ENCODE results near the gene ACVR2B.

Gene ACVR2B

GRCh38 chr3:38458796-38459498, 5.3 kb downstream of the ACVR2B start:
- DNase-seq, result no peak

DNA sequence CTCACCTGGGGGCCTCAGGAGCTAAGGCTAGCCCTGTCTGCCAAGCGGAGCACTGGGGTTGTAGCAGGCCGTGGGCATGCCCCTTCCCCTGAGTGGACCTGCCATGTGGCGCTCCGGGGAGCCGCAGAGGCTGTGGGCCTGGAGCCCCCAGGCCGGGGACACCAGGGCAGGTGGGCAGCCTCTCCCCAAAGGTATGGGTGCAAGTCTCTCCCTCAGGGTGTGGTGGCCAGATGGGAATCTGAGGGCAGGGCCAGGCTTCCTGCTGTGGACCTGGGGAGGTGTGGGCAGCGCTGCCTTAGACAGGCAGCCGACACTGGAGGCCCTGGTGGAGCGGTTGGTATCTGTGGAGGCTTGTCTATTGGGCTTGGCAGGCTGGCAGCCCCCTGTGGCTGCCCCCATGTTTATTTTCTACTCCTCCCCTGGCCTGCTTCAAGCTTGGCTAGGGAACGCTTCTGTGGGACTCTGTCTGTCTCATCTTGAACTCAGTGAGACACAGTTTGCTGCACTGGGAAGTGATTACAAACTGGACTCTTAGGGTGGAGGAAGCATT, 5.9 kb downstream of the ACVR2B start:
- no peak for DNase-seq

- DNase-seq, result no peak
Observed at GRCh38 chr3:38460377-38461270, 6.9 kb downstream of the ACVR2B start.

DNA sequence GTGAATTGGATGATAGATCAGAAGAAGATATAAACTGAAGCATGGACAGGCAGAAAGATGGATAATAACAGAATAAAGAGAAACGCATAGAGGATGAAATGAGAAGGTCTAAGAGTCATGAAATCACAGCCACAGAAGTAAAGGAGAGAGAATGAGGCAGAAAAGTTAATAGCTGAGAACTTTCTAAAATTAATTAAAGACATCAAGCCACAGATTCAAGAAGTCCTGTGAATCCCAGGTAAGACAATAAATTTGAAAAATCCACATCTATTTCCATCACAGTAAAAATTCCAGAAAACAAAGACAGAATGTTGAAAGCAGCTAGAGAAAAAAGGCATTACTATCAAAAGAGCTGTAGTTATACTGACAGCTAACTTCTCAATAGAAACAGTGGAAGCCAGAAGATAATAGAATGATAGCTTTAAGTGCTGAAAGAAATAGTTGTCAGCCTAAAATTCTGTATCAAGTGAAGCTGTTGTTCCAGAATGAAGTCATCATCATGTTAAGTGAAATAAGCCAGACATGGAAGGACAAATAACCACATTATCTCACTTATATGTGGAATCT, 12.0 kb downstream of the ACVR2B start:
- DNase-seq, result no peak

GRCh38 chr3:38468765-38469164, 15.1 kb downstream of the ACVR2B start:
- no peak for DNase-seq

- DNase-seq, result no peak
Observed at GRCh38 chr3:38469852-38470251, 16.2 kb downstream of the ACVR2B start.

DNA sequence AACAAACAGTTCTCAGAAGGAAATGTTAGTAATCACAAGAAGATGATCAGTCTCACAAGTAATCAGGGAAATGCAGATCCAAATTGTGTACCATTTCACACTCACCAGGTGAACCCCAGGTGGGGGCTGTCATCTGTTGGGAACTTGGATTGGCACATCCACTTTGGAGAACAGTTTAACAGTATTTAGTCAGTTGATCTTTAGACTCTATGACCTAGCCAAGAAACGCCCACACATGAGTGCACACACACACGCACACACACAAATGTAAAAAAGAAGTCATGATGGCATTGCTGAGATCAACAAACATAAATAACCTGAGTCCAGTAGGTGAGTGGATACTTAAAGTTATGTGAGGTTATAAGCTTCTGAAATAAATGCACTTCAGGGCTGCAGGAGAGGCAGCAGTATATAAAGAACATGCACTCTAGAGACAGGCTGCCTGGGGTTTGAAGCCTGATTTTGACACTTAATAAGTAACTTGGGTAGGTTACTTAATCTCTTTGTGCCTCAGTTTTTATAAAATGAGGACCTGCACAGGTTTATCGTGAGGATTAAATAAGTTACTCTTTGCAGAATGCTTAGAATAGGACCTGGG, 17.7 kb downstream of the ACVR2B start:
- DNase-seq, result no peak

- DNase-seq, result no peak
Observed at GRCh38 chr3:38472342-38472741, 18.7 kb downstream of the ACVR2B start.

- no peak for DNase-seq
Observed at GRCh38 chr3:38473229-38473628, 19.5 kb downstream of the ACVR2B start.

GRCh38 chr3:38474928-38475605, 21.4 kb downstream of the ACVR2B start:
- no peak for DNase-seq

GRCh38 chr3:38475716-38476115, 22.0 kb downstream of the ACVR2B start:
- DNase-seq, result no peak

- no peak for DNase-seq
Observed at GRCh38 chr3:38476157-38476756, 22.6 kb downstream of the ACVR2B start.

- DNase-seq, result no peak
Observed at GRCh38 chr3:38477057-38477820, 23.5 kb downstream of the ACVR2B start.

DNA sequence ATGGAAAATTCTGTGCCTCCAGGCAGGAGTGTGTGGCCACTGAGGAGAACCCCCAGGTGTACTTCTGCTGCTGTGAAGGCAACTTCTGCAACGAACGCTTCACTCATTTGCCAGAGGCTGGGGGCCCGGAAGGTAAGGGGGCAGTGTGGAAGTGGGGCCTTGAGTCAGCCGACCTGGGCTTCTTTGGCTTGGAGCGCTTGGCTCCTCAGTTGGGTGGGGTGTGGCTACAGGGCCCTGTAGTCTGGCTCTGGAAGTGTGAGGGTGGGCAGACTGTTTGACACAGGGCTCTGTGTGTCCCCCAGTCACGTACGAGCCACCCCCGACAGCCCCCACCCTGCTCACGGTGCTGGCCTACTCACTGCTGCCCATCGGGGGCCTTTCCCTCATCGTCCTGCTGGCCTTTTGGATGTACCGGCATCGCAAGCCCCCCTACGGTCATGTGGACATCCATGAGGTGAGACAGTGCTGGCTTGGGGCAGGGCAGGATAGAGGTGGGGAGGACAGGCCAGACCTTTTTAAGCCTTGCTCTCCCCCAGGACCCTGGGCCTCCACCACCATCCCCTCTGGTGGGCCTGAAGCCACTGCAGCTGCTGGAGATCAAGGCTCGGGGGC, 24.3 kb downstream of the ACVR2B start:
- DNase-seq, result no peak

GRCh38 chr3:38478901-38479300, 25.2 kb downstream of the ACVR2B start:
- no peak for DNase-seq

GRCh38 chr3:38479431-38480092, 25.9 kb downstream of the ACVR2B start:
- DNase-seq, result peak; percentile 50 to 54

GRCh38 chr3:38480093-38480445, 26.4 kb downstream of the ACVR2B start:
- no peak for DNase-seq

GRCh38 chr3:38480930-38481329, 27.2 kb downstream of the ACVR2B start:
- DNase-seq, result no peak

DNA sequence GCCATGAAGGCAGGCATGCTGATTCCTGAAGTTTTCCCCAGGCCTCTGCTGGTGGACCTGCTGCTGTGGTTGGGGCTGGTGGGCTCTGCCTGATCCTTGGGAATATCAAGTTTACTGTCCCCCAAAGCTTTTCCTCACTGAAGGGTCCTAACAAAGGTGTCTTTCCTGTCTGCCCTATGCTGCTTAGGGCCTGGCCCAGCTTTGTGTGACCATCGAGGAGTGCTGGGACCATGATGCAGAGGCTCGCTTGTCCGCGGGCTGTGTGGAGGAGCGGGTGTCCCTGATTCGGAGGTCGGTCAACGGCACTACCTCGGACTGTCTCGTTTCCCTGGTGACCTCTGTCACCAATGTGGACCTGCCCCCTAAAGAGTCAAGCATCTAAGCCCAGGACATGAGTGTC, 29.3 kb downstream of the ACVR2B start:
- DNase-seq, result no peak

- DNase-seq, result no peak
Observed at GRCh38 chr3:38487323-38487722, 33.6 kb downstream of the ACVR2B start.
